NOMO-1 treated with dmso at 0.1 percent for 144 hours (cell line): ENCODE data around the gene UBA5.

Experiments used
- DNase-seq: peaks from one replicate; lab custom pipeline; 2025; ENCODE audit not compliant: unreplicated experiment; lab: John Stamatoyannopoulos, UW

Gene UBA5

GRCh38 chr3:132713977-132714727, 54.0 kb downstream of the UBA5 start:
- DNase-seq = no peak

DNA sequence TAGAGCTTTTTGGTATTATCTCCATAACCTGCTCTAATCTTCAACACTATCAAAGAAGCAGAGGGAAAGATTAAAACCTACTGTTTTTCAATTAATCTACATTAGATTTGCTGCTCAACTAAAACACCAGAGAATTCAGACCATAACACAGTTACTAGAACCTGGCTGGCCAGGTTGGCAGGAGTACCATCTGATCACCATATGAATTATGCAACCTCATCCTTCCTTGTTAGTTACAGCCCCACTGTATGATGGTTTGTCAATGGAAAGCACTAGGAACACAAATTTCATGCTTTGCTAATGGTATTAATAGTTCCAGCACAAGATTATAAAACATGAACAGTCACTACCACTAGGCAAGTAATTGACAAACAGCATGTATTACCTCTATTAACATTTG, 56.2 kb downstream of the UBA5 start:
- DNase-seq = no peak

- no peak for DNase-seq
Observed at GRCh38 chr3:132720228-132720627, 60.1 kb downstream of the UBA5 start.

GRCh38 chr3:132721479-132722164, 61.5 kb downstream of the UBA5 start:
- no peak for DNase-seq

- DNase-seq = peak; percentile 97
Observed at GRCh38 chr3:132722165-132723023, 62.3 kb downstream of the UBA5 start, which contains the start of gene NPHP3. Gene NPHP3, minus strand, starts transcription at chr3:132722409. Its CDS starts 54 bp downstream, at chr3:132722355.

DNA sequence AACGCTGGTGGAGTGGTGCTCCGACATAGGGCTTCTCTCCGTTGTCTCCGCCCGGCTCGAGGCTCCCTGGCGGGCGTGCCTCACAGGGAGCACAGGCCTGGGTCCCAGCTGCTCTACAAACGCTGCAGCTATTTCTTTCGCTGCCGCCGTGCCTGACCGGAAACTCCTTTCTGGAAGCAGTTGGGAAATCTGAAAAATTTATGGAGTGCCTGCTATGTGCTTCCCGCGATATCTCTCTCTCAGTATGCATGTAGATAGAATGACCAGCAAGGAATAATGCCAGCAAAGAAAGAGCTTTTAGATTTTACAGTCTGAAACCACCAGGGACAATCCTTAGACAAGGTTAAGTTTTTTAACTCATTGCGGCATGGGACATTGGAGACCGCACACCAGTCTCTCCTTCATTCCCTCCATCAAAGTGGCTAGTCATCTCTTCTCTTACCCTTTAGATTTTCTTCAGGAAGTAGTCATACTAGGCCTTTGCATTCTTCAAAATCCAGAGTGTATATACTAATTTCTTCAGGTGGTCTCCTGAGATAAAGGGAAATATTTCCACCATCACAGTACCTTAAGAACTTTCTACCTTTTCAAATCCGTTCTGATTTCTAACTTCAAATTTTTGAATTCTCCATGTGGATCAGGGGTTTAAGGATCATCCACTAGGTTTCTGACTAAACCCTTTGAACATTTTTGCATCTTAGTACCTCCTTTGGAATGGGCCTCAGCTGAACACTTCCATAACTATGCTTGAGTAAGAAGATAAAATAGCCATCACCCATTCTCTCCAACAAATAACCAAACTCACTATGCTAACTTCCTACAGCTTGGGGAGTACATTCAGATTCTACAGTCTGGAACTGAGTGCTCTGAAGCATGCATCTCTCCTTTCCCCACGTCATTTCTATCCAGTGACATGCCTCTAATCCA, 63.2 kb downstream of the UBA5 start:
- DNase-seq = peak; percentile 42

DNA sequence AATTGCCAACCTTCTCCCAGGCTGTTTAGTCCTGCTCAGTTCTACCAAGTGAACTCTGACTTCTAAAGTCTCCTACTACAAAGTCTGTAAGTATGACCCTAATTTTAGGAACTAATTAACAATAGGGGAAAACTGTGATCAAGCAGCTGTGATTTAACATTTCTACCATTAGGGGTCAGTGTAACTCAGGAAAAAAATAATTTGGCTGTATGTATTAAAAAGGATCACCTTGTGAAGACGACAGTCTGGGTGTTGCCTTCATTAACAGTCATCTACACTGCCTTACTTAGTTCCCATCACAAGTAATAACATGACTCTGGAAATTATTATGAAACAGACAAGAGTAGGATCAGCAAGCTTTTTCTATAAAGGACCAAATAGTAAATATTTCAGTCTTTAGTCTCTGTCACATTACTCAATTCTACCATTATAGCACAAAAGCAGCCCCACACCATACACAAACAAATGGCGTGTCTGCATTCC, 66.3 kb downstream of the UBA5 start:
- DNase-seq = peak; percentile 23
